HG02943 (cell line): ENCODE data around the gene ABTB2.

Experiments used
- ATAC-seq: cut with Tn5 transposase; IDR thresholded peaks from one replicate; pipeline ENCODE4 v1.9.1; 2021; ENCODE audit warnings: mild to moderate bottlenecking, low read depth, moderate library complexity; ENCODE audit not compliant: unreplicated experiment

Gene ABTB2

GRCh38 chr11:34299284-34299972, 58.4 kb downstream of the ABTB2 start:
- no peak for ATAC-seq

DNA sequence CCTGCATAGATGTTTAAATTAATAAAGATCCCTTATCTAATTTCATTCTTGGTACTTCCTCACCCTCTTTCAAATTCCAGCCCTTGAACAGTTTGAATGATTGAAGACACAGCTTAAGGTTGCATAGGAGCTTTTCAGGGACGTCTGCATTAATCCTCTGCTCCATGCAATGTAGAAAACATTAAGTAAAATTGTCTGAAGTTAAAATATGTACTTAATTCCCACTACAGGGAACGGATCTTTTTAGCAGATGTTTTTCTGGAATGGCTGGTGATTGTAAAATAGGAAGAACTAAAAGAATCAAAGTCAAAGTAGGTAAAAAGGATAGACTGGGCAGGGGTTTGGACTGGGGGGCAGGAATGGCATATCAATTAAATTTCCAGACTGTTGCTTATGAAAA, 58.9 kb downstream of the ABTB2 start:
- ATAC-seq: no peak

- ATAC-seq: no peak
Measured at GRCh38 chr11:34296412-34296811, 61.4 kb downstream of the ABTB2 start.

DNA sequence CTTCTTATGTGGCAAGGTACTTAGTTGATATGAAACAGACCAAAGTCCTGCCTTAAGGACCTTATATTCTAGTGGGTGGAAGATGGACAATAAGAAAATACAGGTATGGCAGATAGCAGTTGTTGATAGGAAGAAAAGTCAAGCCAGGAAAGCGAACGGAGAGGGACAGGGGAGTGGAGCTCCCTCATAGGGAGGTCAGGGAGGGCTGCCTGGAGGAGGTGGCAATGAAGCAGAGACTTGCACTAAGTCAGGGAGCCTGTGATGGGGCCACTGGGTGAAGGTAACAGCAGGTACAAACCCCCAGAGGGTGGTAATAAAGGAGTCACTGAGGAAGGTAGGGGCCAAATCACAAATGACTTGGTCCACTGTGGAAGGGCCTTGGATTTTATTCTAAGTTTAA, 65.3 kb downstream of the ABTB2 start:
- no peak for ATAC-seq

- no peak for ATAC-seq
Measured at GRCh38 chr11:34292111-34292510, 65.7 kb downstream of the ABTB2 start.

DNA sequence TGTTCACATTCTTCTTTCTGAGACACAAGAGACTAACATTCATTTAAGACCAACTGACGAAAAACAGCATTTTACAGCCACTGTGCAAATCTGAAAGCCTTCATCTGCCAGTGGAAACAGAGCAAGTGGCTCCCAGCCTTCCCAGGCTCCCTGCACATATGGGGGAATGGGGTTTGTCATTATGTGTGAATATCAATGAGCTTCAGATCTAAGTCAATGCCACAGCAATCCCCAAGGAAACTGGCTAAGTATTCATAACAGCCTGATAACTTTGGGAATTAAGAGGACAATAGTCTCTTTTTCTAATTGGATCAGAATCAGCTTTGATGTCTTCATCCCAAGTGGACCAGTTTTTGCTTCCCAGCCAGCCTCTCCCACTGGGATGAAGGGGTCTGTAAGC, 66.9 kb downstream of the ABTB2 start:
- ATAC-seq: no peak

GRCh38 chr11:34288492-34288891, 69.3 kb downstream of the ABTB2 start:
- ATAC-seq: no peak

- ATAC-seq: no peak
Measured at GRCh38 chr11:34284811-34285481, 72.9 kb downstream of the ABTB2 start.

- no peak for ATAC-seq
Measured at GRCh38 chr11:34284156-34284555, 73.7 kb downstream of the ABTB2 start.

- no peak for ATAC-seq
Measured at GRCh38 chr11:34280945-34281872, 76.6 kb downstream of the ABTB2 start.

DNA sequence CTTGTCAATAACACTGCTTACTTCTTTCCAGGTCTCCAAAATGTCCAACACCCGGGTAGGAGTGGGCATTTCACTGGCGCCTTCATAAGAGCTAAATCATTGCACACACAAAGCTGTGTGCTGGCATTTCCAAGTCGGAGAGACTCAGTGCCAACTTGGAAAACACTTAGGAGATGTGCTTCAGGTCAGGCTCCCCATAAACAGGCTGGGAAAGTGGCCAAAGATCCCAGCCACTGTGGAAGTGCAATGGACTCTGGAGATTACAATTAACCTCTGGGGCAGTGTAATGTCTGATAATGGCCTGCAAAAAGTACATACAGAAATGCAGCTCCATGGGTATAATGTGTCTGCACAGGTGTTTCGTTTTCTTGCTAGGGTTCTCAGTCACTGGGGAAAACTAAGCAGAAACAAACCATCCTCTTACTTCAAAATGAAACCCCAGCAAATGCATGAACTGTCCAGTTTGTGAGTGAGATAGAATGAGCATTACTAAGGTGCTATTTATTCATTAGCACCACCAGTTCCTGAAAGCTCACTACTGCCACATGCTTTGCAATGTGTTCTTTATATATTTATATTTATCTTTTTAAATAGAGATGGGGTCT, 79.0 kb downstream of the ABTB2 start:
- no peak for ATAC-seq

- no peak for ATAC-seq
Measured at GRCh38 chr11:34278175-34278574, 79.6 kb downstream of the ABTB2 start.

DNA sequence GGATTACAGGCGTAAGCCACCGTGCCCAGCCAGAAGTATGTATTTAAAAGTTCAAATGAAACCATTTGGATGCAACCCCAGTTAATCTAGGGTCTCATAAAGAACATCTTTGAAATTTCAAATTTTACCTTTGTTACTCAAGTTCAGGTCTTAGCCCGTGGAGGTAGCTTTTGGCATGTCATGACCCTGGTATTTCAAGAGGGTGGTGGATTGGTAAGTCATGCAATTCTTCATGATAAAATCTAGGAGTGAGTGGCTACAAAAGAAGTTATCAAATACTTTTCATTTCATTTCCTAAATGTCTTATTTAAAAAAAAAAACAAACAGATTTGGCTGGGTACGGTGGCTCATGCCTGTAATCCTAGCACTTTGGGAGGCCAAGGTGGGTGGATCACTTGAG, 80.6 kb downstream of the ABTB2 start:
- no peak for ATAC-seq

DNA sequence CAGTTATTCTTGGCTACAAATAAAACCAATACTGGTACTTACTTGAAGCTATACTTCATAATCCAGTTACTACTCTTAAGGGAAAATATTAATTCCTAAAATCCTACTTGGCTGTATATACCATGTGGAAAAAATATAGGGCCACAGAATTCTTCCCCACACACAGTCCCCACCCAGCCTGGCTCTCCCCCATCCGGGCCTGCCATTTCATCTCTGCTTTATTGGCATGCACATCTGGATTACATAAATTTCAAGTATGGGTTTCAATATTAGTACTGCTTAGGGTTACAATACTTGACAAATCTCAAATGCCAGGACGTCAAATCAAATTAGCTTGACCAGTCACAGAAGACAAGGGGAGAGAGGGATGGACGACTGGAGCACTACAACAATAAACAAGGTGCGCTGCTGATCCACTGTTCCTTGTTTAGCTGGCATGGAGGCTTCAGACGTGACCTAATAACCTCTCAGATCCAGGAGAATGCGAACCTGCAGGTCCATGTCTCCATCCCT, 81.4 kb downstream of the ABTB2 start:
- ATAC-seq: no peak

GRCh38 chr11:34275486-34275885, 82.3 kb downstream of the ABTB2 start:
- ATAC-seq: no peak

DNA sequence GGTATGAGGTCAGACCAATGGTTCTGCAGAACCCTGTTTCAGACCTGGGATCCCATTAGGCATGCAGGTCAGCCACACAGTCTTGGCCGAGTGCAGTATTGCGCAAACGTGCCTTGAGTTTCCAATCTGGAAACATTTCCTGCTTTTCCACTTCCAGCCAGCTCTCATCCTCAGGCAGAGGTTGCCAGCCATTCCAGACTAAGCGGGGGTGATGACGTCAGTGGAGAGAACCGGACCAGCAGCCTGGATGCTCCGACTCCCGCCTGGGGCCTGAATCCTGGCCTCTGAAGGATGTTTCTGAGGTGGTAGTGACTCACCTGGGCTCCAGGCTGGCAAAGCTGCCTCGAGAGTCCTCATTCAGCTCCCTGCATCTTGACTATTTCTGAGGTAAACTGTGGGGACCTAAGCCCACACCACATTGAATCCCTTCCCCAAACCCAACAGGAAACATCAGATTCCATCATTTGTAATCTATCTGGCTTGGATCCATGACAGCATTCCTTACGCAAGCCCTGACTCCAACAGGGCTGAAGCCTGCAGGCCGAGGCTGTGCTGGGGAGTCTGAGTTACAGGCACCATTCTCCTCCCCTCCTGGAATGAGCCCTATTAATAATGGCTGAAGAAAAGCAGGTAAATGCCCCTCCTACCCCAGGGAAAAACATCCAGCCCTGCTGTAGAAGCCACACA, 83.0 kb downstream of the ABTB2 start:
- ATAC-seq: no peak

DNA sequence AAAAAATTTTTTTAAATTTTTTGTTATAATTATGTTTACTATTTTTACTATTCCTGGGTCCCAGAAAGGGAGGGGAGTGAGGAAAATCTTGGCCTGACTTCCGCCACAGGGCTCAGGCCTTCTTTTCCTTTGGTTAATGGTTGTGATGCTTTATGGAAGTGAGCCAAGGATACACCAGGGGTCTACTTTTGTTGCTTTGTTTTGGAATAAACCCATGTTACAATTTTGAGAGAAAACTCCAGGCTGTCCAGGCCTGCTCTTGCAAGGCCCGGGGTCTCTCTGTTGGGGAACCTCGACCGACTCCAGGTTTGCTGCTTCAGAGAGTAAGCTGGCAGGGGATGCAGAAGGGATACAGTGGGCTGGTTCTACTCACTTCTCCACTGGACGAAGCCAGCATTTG, 84.7 kb downstream of the ABTB2 start:
- no peak for ATAC-seq

- no peak for ATAC-seq
Measured at GRCh38 chr11:34271727-34272126, 86.1 kb downstream of the ABTB2 start.

DNA sequence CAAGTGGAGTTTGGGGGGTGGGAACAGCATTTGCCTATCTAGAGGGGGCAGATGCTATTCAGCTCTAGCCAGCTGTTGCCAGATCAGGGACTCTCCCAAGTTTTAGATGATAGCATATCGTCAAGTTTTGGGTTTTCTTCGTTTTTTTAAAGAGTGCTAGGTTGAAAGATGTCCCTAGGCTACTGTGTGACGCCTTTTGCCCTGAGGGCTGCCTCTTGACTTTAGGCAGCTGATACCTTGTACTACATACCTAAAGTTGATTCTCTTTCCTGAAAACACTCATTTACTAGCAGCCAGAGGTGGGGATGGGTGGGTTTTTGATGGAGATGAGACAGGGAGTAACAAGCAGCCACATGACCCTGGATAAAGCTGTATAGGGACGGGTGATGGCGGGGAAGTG, 87.1 kb downstream of the ABTB2 start:
- no peak for ATAC-seq

- ATAC-seq: no peak
Measured at GRCh38 chr11:34269694-34270245, 88.0 kb downstream of the ABTB2 start.
